T-helper 2 cell treated with Interferon-gamma antibody and Interleukin-4, amounts not matched to agents 100 ng/mL and 5 ng/mL, for 36 hours (primary cell): ENCODE data around the gene SORL1-AS1.

Experiments used
- intact Hi-C: fragments of 100-400 bp; cut with micrococcal nuclease; formaldehyde crosslinking; loops from one replicate; pipeline ENCODE4 v1.15.1; 2023

Gene SORL1-AS1

DNA sequence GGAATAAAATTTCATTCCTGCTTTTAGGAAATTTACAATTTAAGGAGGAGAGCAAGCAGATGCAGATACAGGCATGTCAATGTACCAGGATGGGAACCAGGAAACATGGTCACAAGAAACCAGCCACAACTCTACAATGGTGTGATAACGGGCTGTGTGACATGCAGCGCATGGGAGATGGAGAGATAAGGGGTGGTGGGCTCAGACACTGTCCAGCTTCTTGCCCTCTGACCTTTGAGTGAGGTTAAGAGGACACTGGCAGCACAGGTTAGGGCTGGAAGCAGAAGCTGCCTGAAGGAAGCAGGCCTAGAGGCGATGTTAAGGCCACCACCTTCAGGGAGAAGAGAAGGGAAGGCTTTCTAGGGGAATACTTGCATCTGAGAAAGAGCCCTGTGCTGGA is 2.3 kb upstream of the SORL1-AS1 start:
- intact Hi-C loops, result no loop called here

DNA sequence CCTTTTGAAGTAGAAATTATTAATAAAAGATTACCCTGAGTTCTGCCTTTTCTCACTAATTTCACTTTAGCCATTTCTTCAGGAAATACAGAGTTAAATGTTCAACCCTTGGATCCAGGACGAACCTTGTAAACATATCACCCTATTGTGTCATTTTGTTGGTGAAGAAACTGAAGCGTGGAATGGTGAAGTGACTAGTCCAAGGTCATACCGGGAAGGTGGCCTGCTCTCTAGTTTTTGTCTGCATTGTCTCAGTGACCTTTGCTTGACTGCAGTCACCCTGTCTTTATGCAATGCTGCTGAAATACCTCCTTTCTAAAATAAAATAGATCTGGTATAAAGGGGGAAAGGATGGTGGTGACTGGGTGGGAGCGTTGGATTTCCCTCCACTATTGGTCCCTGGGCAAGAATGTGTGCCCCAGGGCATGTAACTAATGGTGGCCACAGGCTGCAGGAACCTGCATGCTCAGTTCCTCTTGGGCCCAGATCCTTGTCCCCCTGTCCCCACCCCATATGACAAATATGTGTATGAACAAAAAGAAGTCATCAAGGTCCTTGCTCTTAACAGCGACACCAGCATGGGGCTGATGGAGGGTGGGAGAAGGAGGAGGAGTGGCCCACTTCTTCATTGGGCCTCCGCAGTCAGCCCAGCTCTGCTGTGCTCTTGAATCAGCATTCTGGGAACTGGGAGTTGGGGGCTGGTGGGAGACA is 977 bp upstream of the SORL1-AS1 start:
- intact Hi-C loops, result no loop called here

DNA sequence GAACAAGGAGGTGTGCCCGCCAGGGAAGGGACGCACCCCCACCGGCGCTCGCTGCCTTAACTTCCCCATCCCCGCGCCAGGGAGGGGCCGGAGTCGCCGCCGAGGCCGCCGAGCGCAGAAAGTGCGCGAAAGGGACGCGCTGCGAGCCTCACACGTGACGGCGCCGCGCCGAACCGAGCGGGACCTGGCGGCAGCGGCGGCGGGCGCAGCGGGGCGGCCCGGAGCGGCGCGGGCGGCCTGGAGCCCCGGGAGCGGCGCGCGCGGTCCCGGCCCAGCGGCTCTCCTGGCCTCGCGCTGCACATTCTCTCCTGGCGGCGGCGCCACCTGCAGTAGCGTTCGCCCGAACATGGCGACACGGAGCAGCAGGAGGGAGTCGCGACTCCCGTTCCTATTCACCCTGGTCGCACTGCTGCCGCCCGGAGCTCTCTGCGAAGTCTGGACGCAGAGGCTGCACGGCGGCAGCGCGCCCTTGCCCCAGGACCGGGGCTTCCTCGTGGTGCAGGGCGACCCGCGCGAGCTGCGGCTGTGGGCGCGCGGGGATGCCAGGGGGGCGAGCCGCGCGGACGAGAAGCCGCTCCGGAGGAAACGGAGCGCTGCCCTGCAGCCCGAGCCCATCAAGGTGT is 670 bp downstream of the SORL1-AS1 start, which contains the start of gene SORL1:
Gene SORL1, plus strand, starts transcription at position 329 of the 623 bp plus-strand sequence. Its CDS starts 18 bp downstream, at position 347.
- intact Hi-C loops, result loop anchor here (1.0 to 2.0 kb wide), 7 partner anchors 12 to 159 kb away; partner anchors contain the start of gene SC5D

DNA sequence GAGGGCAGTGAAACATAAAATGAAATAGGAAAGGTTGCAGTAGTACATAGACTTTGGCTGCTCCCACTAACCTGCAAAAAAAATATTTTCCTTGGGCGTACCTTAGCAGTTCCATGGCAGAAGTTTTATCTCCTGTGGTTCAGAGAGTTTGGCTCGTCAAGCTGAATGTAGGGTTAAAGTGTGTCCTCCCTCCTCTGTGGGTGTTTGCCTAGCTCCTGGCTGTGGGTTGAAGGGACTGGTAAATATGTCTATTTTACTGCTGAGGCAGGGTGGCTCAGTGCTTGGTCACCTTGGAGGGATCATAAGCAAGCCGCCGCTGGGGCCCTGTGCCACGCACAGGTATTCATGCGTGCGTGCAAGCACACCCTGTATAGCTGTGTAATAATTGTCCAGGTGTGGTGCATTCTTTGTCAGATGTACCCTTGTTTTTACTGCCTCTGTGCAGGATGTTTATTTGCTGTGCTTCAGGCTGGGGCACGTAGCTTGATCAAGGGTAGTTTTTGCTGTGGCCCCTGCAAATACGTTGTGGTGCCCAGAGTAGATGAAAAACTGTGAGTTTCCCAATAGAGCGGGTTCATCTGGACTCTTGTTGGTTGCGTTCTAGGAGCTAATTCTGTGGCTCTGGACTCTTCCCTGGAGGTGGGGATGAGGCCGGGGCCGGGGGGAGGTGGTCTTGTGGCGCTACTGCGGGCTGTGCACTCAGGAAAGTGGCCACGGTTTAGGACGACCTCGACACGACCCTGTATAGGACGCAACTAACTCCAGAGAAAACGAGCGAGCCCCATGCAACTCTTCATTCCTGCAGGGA is 1.4 kb downstream of the SORL1-AS1 start:
- intact Hi-C loops, result loop anchor here (2.0 kb wide), 4 partner anchors 31 to 159 kb away; partner anchors contain the start of gene SC5D

DNA sequence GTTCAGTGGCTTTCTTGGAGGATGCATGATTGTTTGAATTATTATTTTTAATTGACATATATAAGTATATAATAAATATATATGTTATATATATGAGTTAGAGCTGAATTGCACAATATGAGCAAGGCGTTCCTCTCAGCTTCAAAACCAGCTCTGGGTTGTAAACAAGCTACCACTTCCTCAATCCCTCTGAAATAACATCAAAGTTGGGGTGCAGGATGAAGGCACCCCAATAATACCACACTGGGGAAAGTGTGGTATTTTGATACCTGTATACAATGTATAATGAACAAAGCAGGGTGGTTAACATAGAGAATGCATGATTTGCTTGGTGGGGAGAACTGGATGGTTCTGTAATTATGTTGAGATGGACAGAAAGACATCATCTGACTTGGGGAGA is 2.4 kb downstream of the SORL1-AS1 start:
- intact Hi-C loops, result loop anchor here (2.0 kb wide), 4 partner anchors 30 to 158 kb away; partner anchors contain the start of gene SC5D

DNA sequence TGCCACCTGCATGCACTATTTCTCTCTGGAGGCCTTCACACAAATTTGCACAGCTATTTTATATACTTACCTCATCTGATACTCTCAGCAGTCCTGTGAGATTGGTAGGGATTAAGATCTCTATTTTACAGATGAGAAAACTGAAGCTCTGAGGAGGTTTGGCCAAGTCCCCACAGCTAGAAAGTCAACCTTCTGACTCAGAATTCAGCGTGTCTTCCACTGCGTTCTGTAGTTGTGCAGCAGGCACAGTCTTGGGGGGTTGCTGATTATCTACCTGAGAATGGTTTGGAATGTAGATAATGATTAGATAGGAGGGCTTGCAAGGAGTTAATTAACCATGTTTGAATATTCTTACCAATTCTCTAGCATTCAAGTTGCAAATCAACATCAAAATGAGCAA is 3.1 kb downstream of the SORL1-AS1 start:
- intact Hi-C loops, result loop anchor here (2.0 kb wide), 4 partner anchors 29 to 157 kb away; partner anchors contain the start of gene SC5D

DNA sequence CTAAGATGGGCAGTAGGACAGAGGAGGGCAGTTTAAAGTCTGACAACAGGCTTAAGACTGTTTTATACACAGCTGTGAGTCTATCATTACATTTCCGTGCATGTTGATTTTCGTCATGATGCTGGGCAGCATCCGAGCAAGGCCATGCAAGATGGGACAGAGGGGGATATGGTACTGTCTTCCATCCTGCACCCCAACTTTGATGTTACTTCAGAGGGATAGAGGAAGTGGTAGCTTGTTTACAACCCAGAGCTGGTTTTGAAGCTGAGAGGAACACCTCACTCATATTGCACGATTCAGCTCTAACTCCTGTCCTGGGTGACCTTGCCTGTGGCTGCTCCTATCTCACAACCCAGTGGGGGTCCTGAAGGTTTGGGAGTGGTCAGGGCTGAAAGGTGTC is 3.6 kb downstream of the SORL1-AS1 start:
- intact Hi-C loops, result no loop called here

DNA sequence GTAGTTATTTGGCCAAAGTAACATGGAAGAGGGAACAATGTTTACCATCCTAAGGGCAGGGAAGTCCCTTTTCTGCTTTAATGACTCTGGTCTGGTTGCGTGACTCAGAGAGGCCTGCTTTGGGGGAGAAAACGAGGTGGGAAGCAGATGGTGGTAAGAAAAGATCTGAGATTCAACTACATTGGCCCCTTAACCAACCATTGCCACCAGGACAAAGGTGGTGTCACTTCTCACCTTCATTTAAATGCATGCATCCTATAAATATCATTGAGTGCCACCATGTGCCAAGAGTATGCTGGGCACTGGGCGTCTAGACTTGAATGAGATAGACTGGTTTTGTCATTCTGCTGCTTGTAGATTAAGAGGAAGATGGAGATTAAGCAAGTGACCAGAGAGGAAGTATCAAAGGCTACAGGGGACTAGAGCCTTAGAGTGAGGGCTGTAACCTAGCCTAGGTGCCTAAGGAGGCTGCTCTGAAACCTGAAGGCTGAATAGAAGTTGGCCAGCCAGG is 4.3 kb downstream of the SORL1-AS1 start:
- intact Hi-C loops, result no loop called here

DNA sequence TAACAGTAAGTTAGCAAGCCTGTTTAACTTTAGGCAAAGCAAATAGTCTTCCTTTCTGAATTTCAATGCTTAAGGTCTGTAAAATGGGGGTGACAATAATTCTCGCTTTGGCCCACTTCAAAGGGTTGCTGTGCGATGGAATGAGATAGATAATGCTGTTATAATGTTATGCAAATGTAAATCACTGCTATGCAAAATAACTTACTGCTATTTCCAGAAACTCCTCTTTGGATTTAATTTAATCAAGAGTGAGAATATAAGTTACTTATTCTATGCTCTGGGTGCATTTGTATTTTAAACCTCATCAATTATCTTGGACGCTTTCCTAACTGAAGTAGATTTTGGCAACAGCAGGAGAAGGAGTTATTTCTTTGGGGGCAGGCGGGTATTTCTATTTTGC is 4.8 kb downstream of the SORL1-AS1 start:
- intact Hi-C loops, result no loop called here

DNA sequence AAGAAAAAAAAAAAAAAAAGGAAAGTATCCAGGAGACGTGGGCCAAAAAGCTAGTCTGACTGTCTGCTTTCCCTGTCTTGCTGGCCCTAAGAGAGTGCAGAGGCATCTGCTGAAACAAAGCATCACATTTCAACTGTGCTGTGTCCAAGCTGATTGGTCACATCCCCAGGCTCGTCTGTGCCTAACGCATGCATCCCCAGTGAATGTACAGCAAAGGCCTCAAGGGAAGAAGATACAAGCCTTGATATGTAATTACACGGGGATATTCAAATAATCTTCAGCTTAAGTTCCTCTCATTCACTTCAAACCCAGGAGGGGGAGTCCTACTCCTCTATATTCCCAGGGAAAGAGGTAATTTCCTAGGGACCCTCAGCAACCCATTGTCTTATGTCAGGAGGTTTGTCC is 6.0 kb downstream of the SORL1-AS1 start:
- intact Hi-C loops, result no loop called here

DNA sequence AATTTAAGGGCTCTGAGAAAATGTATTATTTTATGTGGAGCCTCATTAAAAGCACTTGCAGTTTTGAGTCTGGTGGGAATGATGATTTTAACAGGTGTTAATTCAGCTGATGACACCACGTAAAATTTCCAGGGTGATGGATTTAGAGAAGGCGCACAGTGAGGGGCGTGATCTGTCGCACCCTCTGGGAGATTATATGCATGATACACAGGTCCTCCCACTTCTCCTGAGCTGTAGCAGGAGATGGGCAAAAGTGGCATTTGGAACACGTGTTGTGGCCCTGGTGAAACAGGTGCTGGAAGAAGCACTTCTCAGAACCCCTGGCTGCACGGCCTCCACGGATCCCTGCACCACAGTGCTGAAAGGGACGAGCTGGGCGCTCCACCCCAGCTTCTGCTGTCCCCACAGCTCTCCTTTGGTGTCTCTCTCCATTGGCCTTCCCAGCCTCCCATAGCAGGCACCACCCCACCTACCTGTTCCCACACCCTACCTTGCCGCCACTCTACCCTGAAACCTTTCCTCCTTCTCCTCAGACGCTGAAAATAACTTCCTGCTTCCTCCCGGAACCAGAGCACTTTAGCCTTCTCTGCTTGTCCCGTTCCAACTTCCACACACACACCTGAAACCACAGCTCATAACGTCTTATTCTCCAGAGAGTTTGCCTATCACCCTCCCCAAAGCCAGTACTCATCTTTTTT is 7.5 kb downstream of the SORL1-AS1 start:
- intact Hi-C loops, result no loop called here

DNA sequence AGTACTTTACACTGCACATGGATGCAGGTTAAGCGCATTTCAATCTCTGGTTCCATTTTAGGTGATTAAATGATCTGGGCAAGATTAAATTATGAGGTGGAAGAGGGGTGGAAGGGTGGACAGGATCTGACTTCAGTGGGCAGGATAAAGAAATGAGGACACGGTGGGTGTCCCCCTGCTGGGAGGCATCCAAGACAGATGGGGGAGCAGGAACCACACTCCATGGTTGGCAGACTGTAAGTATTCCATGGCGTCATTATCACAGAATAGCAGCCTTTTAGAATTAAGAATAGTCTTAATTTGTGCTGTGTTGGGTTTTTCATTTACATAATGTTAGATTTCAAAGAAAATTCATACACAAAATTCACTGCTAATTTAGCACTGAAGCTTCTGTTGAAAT is 8.2 kb downstream of the SORL1-AS1 start:
- intact Hi-C loops, result no loop called here

DNA sequence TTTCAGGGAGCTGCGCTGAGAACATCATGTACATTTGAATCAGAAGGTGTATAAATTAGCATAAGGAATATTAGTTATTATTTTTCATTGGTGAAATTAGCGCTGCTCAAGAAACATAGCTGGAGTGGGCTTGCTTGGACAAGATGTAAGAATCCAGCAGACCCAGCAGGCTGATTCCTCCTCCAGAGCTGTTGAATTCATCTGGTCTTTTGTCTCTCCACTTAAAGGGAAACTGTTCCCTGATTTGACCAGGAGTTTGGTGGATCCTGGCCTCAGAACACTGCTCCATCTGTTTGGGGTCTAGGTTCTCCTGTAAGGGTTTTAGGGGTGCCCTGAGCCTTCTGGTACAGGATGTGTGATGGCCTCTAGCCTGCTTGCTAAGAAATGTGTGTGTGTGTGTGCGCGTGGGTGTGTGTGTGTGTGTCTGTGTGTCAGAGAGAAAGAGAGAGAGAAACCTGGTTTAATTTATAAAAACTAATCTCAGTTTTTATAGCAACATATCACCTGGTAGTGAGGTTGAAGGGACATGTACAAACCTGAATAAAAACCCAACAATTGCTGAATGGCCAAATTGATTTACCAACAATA is 9.0 kb downstream of the SORL1-AS1 start:
- intact Hi-C loops, result no loop called here

DNA sequence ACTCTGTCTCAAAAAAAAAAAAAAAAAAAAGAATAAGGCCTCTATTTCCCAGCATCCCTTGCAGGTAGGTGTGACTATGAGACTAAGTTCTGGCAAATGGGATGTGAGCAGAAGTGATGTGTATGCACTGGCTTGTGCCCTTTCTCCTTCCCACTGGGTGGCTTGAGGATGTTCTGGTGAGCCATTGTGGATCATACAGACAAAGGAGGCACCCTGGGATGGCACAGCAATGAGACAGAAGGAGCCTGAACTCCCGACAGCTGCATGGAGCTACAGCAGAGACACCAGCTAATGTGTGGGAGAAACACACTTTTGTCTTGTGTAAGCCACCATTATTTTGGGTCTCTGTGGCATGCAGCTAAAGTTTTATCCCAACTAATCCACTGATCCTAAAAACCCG is 11.2 kb downstream of the SORL1-AS1 start:
- intact Hi-C loops, result no loop called here

DNA sequence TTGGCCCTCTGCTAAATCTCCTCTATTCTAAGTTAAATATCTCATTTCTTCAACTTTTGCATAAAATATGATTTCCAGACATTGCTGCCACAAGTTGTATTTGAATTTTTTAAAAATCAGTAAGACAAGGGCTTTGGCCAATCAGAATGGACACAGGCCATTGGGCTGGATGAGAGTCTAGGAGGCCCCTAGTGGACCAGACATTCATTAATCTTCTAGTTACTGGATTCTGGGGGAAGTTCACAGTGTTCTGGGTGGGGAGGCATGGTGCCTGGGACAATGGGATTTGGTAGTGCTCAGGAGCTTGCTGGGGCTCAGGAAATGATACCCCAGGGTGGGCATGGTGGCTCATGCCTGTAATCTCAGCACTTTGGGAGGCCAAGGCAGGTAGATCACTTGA is 13.0 kb downstream of the SORL1-AS1 start:
- intact Hi-C loops, result no loop called here

DNA sequence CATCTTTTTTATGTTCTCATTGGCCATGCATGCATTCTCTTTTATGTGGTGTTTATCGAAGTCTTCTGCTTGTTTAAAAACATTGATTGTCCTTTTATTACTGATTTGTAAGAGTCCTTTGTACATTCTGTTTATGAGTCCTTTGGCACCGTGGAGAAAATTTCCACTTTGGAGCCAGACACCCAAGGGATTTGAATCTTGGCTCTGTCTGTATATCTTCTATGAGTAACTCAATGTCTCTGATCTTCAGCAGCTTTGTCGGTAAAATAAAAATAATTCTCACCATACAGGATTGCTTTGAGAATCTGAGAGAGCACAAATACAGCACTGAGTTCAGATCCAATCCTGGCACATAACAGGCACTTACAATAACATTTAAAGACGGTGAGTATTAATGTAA is 13.4 kb downstream of the SORL1-AS1 start:
- intact Hi-C loops, result no loop called here

DNA sequence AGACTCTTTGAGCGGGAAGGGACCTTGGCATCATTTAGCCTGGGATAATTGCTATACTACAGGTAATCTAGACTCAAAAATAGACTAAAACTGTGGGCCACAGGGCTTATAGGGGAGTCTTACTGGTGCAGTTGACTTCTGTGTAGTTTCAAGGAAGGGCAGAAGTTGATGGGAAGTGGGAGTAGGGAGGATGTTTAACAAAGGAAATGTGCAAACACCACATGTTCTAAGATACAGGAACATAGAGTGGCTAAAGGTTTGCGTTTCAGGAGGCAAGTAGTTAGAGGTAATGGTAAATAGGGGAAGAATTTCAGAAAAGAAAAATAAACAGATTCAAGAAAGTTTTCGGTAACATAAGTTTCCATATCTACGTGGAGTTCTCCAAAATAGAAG is 15.1 kb downstream of the SORL1-AS1 start:
- intact Hi-C loops, result no loop called here

DNA sequence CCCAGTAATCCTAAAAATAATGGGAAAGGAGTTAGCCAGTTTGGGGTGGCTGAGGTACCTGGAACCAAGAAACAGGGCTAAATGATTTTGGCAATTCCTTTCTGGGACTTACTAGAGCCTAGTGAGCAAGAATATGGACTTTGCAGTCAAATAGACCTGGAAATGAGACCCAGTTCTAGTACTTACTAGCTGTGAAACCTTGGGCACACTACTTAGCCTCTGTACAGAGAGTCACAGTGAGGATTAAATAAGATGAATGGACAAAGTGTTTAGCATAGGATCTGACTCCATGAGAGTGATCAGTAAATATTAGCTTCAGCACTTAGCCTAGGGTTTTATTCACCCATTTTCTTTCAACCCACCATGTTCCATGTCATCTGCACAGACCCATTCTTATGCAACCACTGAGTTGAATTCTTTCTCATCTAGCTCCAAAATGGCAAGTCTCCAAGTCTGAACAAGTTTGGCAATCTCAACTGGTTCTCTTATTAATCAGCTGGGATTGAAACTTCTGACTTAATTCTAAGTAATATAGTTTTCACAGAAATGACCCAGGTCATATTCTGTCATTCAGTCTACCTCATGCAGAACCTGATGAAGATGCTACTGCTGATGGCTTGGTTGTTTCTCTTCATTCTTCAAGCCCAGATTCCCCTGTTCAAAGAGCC is 15.6 kb downstream of the SORL1-AS1 start:
- intact Hi-C loops, result no loop called here

DNA sequence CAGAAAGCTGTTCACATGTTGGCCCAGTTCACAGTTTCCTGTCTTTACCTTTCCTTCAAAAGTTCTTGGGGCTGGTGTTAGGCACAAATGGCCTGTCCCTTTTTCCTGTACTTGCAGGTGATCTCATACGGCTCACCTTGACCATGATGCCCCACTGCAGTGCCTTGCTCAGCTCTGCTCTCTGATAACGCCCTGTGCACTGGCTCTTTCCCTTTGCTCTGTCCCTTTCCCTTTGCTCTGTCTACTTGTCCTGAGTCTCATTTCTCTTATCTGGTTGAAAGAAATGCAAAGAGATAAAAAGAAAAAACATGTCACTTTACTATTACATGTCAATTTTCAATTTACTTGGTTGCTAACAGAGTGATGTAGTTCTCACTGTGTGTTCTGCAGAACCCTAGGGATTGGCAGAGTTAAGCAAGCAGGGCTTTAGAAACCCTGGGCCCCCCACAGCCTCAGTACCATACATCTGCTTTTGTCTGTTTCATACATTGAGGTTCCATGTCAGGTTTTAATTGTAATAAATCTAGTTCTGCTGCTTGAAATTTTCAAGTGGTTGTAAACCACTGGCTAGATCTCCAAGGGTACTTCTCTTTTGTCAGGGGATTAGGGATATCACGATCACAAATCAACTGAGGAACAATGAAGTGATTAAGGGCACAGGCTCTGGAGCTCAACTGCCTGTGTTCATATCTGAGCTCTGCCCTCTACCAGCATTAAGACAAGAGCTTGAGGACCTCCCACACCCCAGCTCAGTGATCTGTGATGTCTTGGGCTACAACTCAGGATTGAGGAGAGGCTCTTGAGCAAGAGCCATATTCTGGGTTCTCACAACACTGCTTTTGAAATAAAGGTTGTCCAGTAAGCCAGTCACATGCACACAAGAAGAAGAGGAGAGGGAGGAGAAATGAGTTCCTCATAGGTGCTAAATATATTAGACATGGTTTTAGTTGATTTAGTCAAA is 16.9 kb downstream of the SORL1-AS1 start:
- intact Hi-C loops, result no loop called here
